ENCODE measurements around the gene PRSS50. TPM values are rescaled to one million over a fixed set of nuclear protein-coding genes. Genes with fewer than 3 reads are reported as not detected.
A peak's percentile ranks its signal among the peaks of the same experiment; 100 is the strongest.

The PRSS50 gene
- total RNA-seq, 2 donors from 2014 or later, result not detected

GRCh38 chr3:46695962-46696894 lies 21.4 kb downstream of the PRSS50 start:
- Histone ChIP-seq H3K36me3 (no peaks in the 10 kb centered on the region), H3K9me3 (no peaks in the 10 kb centered on the region), H3K27ac (peak overlapping the region; percentile 1), H3K4me3 (no peak overlapping the region), H3K27me3 (peaks cover 11% of the 10 kb centered on the region), H3K4me1 (peaks cover 3% of the 10 kb centered on the region), H3K9ac (ENCODE audit: low read depth in 2 of 2, low read length in 2 of 2) (no peak overlapping the region)
- intact Hi-C loops (cut with DNase I), result no loop called here
- no peak for TF ChIP-seq CTCF (IDR thresholded peaks at IDR 0.05)
- no peak for DNase-seq

GRCh38 chr3:46695177-46695961 lies 22.3 kb downstream of the PRSS50 start:
- H3K4me3 ChIP-seq, result no peak overlapping the region
- H3K9ac ChIP-seq (ENCODE audit: low read depth in 2 of 2, low read length in 2 of 2), result no peak overlapping the region
- no peaks in the 10 kb centered on the region for H3K9me3 ChIP-seq
- peaks cover 2% of the 10 kb centered on the region for H3K27me3 ChIP-seq
- peak; percentile 42 for DNase-seq
- TF ChIP-seq CTCF (IDR thresholded peaks at IDR 0.05), result peak; percentile 25
- intact Hi-C loops (cut with DNase I), result no loop called here
- no peak overlapping the region for H3K27ac ChIP-seq
- H3K4me1 ChIP-seq, result peaks cover 3% of the 10 kb centered on the region
- no peaks in the 10 kb centered on the region for H3K36me3 ChIP-seq

- no peak for DNase-seq
- Histone ChIP-seq H3K4me3 (no peak overlapping the region), H3K4me1 (peaks cover 3% of the 10 kb centered on the region), H3K9ac (ENCODE audit: low read depth in 2 of 2, low read length in 2 of 2) (no peak overlapping the region), H3K36me3 (no peaks in the 10 kb centered on the region), H3K27me3 (no peaks in the 10 kb centered on the region), H3K27ac (no peak overlapping the region), H3K9me3 (no peaks in the 10 kb centered on the region)
- TF ChIP-seq CTCF (IDR thresholded peaks at IDR 0.05), result no peak
- intact Hi-C loops (cut with DNase I), result no loop called here
Measured at GRCh38 chr3:46694520-46694919, 23.1 kb downstream of the PRSS50 start.

- no peaks in the 10 kb centered on the region for H3K27me3 ChIP-seq
- peak overlapping the region; percentile 84 for H3K4me3 ChIP-seq
- peak overlapping the region; percentile 48 for H3K27ac ChIP-seq
- no peak for TF ChIP-seq CTCF (IDR thresholded peaks at IDR 0.05)
- peaks cover 3% of the 10 kb centered on the region for H3K4me1 ChIP-seq
- H3K9ac ChIP-seq (ENCODE audit: low read depth in 2 of 2, low read length in 2 of 2), result peak overlapping the region; percentile 59 to 61
- no peaks in the 10 kb centered on the region for H3K36me3 ChIP-seq
- intact Hi-C loops (cut with DNase I), result no loop called here
- no peaks in the 10 kb centered on the region for H3K9me3 ChIP-seq
- DNase-seq, result no peak
Measured at GRCh38 chr3:46693892-46694226, 23.8 kb downstream of the PRSS50 start.

- peaks cover 3% of the 10 kb centered on the region for H3K4me1 ChIP-seq
- peak within 1 kb of the TSS; percentile 95 to 96 for H3K9ac ChIP-seq (ENCODE audit: low read depth in 2 of 2, low read length in 2 of 2)
- TF ChIP-seq CTCF (IDR thresholded peaks at IDR 0.05), result no peak
- H3K27ac ChIP-seq, result peak within 1 kb of the TSS; percentile 77
- H3K27me3 ChIP-seq, result no peaks in the 10 kb centered on the region
- no peaks in the 10 kb centered on the region for H3K9me3 ChIP-seq
- DNase-seq, result peak; percentile 75
- H3K4me3 ChIP-seq, result peak within 1 kb of the TSS; percentile 84
- H3K36me3 ChIP-seq, result no peaks in the 10 kb centered on the region
- intact Hi-C loops (cut with DNase I), result no loop called here
Measured at GRCh38 chr3:46693038-46693891, 24.4 kb downstream of the PRSS50 start, which contains the start of gene ALS2CL. Gene ALS2CL, minus strand, starts transcription at chr3:46693679. Its CDS starts 4,239 bp downstream, at chr3:46689440.

All from colonic mucosa (tissue), 4 donors.